MM.1S (cell line): Measurements from ENCODE around the gene ZNF710.

Experiments
- EZH2 ChIP-seq: fragments of 300-600 bp; sonication (generic); optimal IDR thresholded peaks from 2 replicates; pipeline ENCODE3; 2017; ENCODE audit warnings: low read depth, mild to moderate bottlenecking, antibody characterized with exemption, low read length, mixed read lengths
- TF ChIP-seq, protein P1 (sequence below): fragments of 300-600 bp; sonication (generic); IDR thresholded peaks from 2 replicates; pipeline ENCODE4 v1.5.1; 2016; ENCODE audit warnings: antibody characterized with exemption, low read length, mixed read lengths

DNA sequence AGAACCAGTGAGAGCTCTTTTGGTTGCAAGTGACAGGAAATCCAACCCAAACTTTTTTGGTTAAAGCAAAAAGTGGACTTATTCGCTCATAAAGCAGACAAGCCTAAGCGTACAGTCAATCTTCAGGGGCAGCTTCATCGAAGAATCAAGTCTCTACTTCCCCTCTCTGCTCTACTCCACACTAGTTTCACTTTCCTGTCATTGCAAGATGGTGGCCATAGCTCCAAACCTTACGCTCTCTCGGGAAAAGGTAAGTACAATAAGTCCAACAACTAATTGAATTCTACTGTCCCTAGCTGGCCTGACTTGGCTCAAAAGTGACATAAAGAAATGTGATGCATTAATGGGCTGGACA is 24.9 kb upstream of the ZNF710 start:
- TF ChIP-seq, protein P1, sequence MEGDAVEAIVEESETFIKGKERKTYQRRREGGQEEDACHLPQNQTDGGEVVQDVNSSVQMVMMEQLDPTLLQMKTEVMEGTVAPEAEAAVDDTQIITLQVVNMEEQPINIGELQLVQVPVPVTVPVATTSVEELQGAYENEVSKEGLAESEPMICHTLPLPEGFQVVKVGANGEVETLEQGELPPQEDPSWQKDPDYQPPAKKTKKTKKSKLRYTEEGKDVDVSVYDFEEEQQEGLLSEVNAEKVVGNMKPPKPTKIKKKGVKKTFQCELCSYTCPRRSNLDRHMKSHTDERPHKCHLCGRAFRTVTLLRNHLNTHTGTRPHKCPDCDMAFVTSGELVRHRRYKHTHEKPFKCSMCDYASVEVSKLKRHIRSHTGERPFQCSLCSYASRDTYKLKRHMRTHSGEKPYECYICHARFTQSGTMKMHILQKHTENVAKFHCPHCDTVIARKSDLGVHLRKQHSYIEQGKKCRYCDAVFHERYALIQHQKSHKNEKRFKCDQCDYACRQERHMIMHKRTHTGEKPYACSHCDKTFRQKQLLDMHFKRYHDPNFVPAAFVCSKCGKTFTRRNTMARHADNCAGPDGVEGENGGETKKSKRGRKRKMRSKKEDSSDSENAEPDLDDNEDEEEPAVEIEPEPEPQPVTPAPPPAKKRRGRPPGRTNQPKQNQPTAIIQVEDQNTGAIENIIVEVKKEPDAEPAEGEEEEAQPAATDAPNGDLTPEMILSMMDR = no peak
- TF ChIP-seq EZH2 = no peak
